Trophoblast cell (in vitro differentiated cells and primary cell): ENCODE results near the gene MFAP2.

ENCODE experiments used
- DNase-seq, 2 donors: peaks; one replicate each; pipeline ENCODE4 v3.0.0-alpha.2; 2016
- H2AFZ ChIP-seq: 2 replicates; pipeline ENCODE4 v1.6.1; 2013; ENCODE audit warnings: low read length, moderate library complexity, mild to moderate bottlenecking; ENCODE audit not compliant: insufficient read depth, poor library complexity
- H2AK5ac ChIP-seq: 2 replicates; pipeline ENCODE4 v1.6.1; 2013; ENCODE audit warnings: mild to moderate bottlenecking, low read length
- H2BK120ac ChIP-seq: 2 replicates; pipeline ENCODE4 v1.6.1; 2013; ENCODE audit warnings: low read length, mild to moderate bottlenecking, moderate library complexity; ENCODE audit not compliant: insufficient read depth, poor library complexity
- H2BK12ac ChIP-seq: 2 replicates; pipeline ENCODE4 v1.6.1; 2013; ENCODE audit warnings: mild to moderate bottlenecking, low read length, moderate library complexity
- H2BK5ac ChIP-seq: 2 replicates; pipeline ENCODE4 v1.6.1; 2013; ENCODE audit warnings: low read length, low read depth, moderate library complexity, mild to moderate bottlenecking; ENCODE audit not compliant: poor library complexity
- H3K14ac ChIP-seq: 2 replicates; pipeline ENCODE4 v1.6.1; 2013; ENCODE audit warnings: mild to moderate bottlenecking, low read length
- H3K18ac ChIP-seq: 2 replicates; pipeline ENCODE4 v1.6.1; 2013; ENCODE audit warnings: mild to moderate bottlenecking, low read length
- H3K23ac ChIP-seq: 2 replicates; pipeline ENCODE4 v1.6.1; 2013; ENCODE audit warnings: low read length
- H3K27ac ChIP-seq: 2 replicates; pipeline ENCODE4 v1.5.1; 2013; ENCODE audit warnings: low read depth, mild to moderate bottlenecking, inconsistent platforms, low read length, moderate library complexity
- H3K27me3 ChIP-seq: 2 replicates; pipeline ENCODE4 v1.6.1; 2013; ENCODE audit warnings: inconsistent platforms, mild to moderate bottlenecking, low read length, moderate library complexity; ENCODE audit not compliant: insufficient read depth
- H3K36me3 ChIP-seq, 2 experiments: 1 replicate in 1 of 2; 2 replicates in 1 of 2; pipeline ENCODE4 v1.6.1; 2013; ENCODE audit warnings: low read length in 2 of 2, mild to moderate bottlenecking in 2 of 2, moderate library complexity in 1 of 2; ENCODE audit not compliant: insufficient read depth in 2 of 2, control insufficient read depth in 1 of 2
- H3K4ac ChIP-seq: 2 replicates; pipeline ENCODE4 v1.6.1; 2013; ENCODE audit warnings: low read depth, mild to moderate bottlenecking, low read length, moderate library complexity
- H3K4me1 ChIP-seq, 2 experiments: 1 replicate in 1 of 2; 2 replicates in 1 of 2; pipeline ENCODE4 v1.6.1; 2013; ENCODE audit warnings: low read length in 2 of 2, mild to moderate bottlenecking in 2 of 2, moderate library complexity in 1 of 2; ENCODE audit not compliant: insufficient read depth in 2 of 2, control insufficient read depth in 1 of 2
- H3K4me2 ChIP-seq: 2 replicates; pipeline ENCODE4 v1.6.1; 2013; ENCODE audit warnings: inconsistent platforms, mild to moderate bottlenecking, low read length, moderate library complexity
- H3K4me3 ChIP-seq: 2 replicates; pipeline ENCODE4 v1.5.1; 2013; ENCODE audit warnings: mild to moderate bottlenecking, low read depth, low read length, inconsistent platforms
- H3K79me1 ChIP-seq: one replicate; pipeline ENCODE4 v1.6.1; 2013; ENCODE audit warnings: low read length
- H3K79me2 ChIP-seq: 2 replicates; pipeline ENCODE4 v1.6.1; 2013; ENCODE audit warnings: low read length, mild to moderate bottlenecking; ENCODE audit not compliant: control insufficient read depth, insufficient read depth, poor library complexity
- H3K9ac ChIP-seq: 2 replicates; pipeline ENCODE4 v1.6.1; 2013; ENCODE audit warnings: mild to moderate bottlenecking, low read length
- H3K9me3 ChIP-seq: 2 replicates; pipeline ENCODE4 v1.6.1; 2013; ENCODE audit warnings: low read depth, mild to moderate bottlenecking, control low read depth, inconsistent platforms, low read length; ENCODE audit not compliant: insufficient read depth
- H4K12ac ChIP-seq: 2 replicates; pipeline ENCODE4 v1.6.1; 2013; ENCODE audit warnings: low read depth, mild to moderate bottlenecking, low read length, moderate library complexity
- H4K8ac ChIP-seq: 2 replicates; pipeline ENCODE4 v1.6.1; 2013; ENCODE audit warnings: low read depth, mild to moderate bottlenecking, low read length, moderate library complexity
- H4K91ac ChIP-seq: one replicate; pipeline ENCODE4 v1.6.1; 2013; ENCODE audit warnings: low read depth, mild to moderate bottlenecking, low read length, moderate library complexity
- WGBS: extraction: QIAGEN DNeasy Blood & Tissue Kit; methylation state at CpG from one replicate; pipeline ENCODE4 v1.1.7; 2013; ENCODE audit warnings: missing lambda C conversion rate; ENCODE audit not compliant: insufficient read length, insufficient coverage; ENCODE audit errors: extremely low coverage; 5-methylcytosine and 5-hydroxymethylcytosine counted together

Gene MFAP2

GRCh38 chr1:16977377-16977776 is 3.0 kb downstream of the MFAP2 start:
- no peak overlapping the region for H2AFZ ChIP-seq
- no peaks in the 10 kb centered on the region for H3K27me3 ChIP-seq
- H3K79me2 ChIP-seq, result peaks cover 6% of the 10 kb centered on the region
- no peak overlapping the region for H4K91ac ChIP-seq
- H3K4me1 ChIP-seq, result peaks cover 13 to 23% of the 10 kb centered on the region in 2 experiments
- no peak overlapping the region for H4K8ac ChIP-seq
- no peak overlapping the region for H2BK12ac ChIP-seq
- no peak overlapping the region for H3K4me3 ChIP-seq
- no peak for DNase-seq
- H3K27ac ChIP-seq, result no peak overlapping the region
- H3K36me3 ChIP-seq, result peaks cover 36 to 37% of the 10 kb centered on the region in 2 experiments
- H2AK5ac ChIP-seq, result no peak overlapping the region
- H3K79me1 ChIP-seq, result peaks cover 19% of the 10 kb centered on the region
- H3K4ac ChIP-seq, result no peak overlapping the region
- H3K18ac ChIP-seq, result no peak overlapping the region
- no peak overlapping the region for H3K14ac ChIP-seq
- no CpG with 5 or more reads among the region's 5 CpGs for WGBS
- no peak overlapping the region for H3K9ac ChIP-seq
- no peak overlapping the region for H3K23ac ChIP-seq
- H2BK120ac ChIP-seq, result no peak overlapping the region
- no peaks in the 10 kb centered on the region for H3K9me3 ChIP-seq
- no peak overlapping the region for H4K12ac ChIP-seq
- H3K4me2 ChIP-seq, result no peak overlapping the region
- no peak overlapping the region for H2BK5ac ChIP-seq

GRCh38 chr1:16976966-16977365 is 3.5 kb downstream of the MFAP2 start:
- H2AK5ac ChIP-seq, result no peak overlapping the region
- H3K9me3 ChIP-seq, result no peaks in the 10 kb centered on the region
- no peak overlapping the region for H2BK12ac ChIP-seq
- H3K4ac ChIP-seq, result no peak overlapping the region
- no peak overlapping the region for H2BK120ac ChIP-seq
- no peak overlapping the region for H3K14ac ChIP-seq
- no peak overlapping the region for H4K8ac ChIP-seq
- H2BK5ac ChIP-seq, result no peak overlapping the region
- H4K12ac ChIP-seq, result no peak overlapping the region
- no CpG with 5 or more reads among the region's 16 CpGs for WGBS
- no peak overlapping the region for H3K4me3 ChIP-seq
- no peak for DNase-seq
- peaks cover 6% of the 10 kb centered on the region for H3K79me2 ChIP-seq
- no peaks in the 10 kb centered on the region for H3K27me3 ChIP-seq
- H3K4me1 ChIP-seq, result peaks cover 13 to 23% of the 10 kb centered on the region in 2 experiments
- H3K36me3 ChIP-seq, result peaks cover 36 to 37% of the 10 kb centered on the region in 2 experiments
- no peak overlapping the region for H3K4me2 ChIP-seq
- H3K18ac ChIP-seq, result no peak overlapping the region
- H3K79me1 ChIP-seq, result peaks cover 19% of the 10 kb centered on the region
- H3K23ac ChIP-seq, result no peak overlapping the region
- H3K9ac ChIP-seq, result no peak overlapping the region
- H2AFZ ChIP-seq, result no peak overlapping the region
- H3K27ac ChIP-seq, result no peak overlapping the region
- H4K91ac ChIP-seq, result no peak overlapping the region

GRCh38 chr1:16975838-16976237 is 4.6 kb downstream of the MFAP2 start:
- H3K4ac ChIP-seq, result no peak overlapping the region
- H2AK5ac ChIP-seq, result no peak overlapping the region
- no peak overlapping the region for H3K23ac ChIP-seq
- H4K8ac ChIP-seq, result no peak overlapping the region
- H2BK120ac ChIP-seq, result no peak overlapping the region
- H3K27me3 ChIP-seq, result no peaks in the 10 kb centered on the region
- peaks cover 15% of the 10 kb centered on the region for H3K79me1 ChIP-seq
- no peak for DNase-seq
- no peaks in the 10 kb centered on the region for H3K9me3 ChIP-seq
- no CpG with 5 or more reads among the region's 14 CpGs for WGBS
- no peak overlapping the region for H3K14ac ChIP-seq
- no peak overlapping the region for H2BK5ac ChIP-seq
- peaks cover 38 to 43% of the 10 kb centered on the region in 2 experiments for H3K36me3 ChIP-seq
- H4K12ac ChIP-seq, result no peak overlapping the region
- no peak overlapping the region for H3K27ac ChIP-seq
- no peak overlapping the region for H2AFZ ChIP-seq
- H3K4me2 ChIP-seq, result no peak overlapping the region
- H2BK12ac ChIP-seq, result no peak overlapping the region
- peaks cover 11 to 16% of the 10 kb centered on the region in 2 experiments for H3K4me1 ChIP-seq
- H3K9ac ChIP-seq, result no peak overlapping the region
- H3K79me2 ChIP-seq, result peaks cover 6% of the 10 kb centered on the region
- no peak overlapping the region for H3K18ac ChIP-seq
- H3K4me3 ChIP-seq, result no peak overlapping the region
- no peak overlapping the region for H4K91ac ChIP-seq

- Histone ChIP-seq H3K23ac (no peak overlapping the region), H3K18ac (no peak overlapping the region), H3K4me1 (peaks cover 8 to 14% of the 10 kb centered on the region in 2 experiments), H3K27me3 (no peaks in the 10 kb centered on the region), H3K79me1 (peaks cover 10% of the 10 kb centered on the region), H3K27ac (no peak overlapping the region), H3K36me3 (peaks cover 38 to 49% of the 10 kb centered on the region in 2 experiments), H3K4me2 (no peak overlapping the region), H2AK5ac (no peak overlapping the region), H3K4ac (no peak overlapping the region), H2BK120ac (no peak overlapping the region), H4K8ac (no peak overlapping the region), H2BK5ac (no peak overlapping the region), H3K9me3 (no peaks in the 10 kb centered on the region), H2AFZ (no peak overlapping the region), H3K9ac (no peak overlapping the region), H4K12ac (no peak overlapping the region), H3K14ac (no peak overlapping the region), H3K79me2 (peaks cover 4% of the 10 kb centered on the region), H4K91ac (no peak overlapping the region), H2BK12ac (no peak overlapping the region), H3K4me3 (no peak overlapping the region)
- WGBS, result no CpG with 5 or more reads among the region's 14 CpGs
- DNase-seq, result no peak
Measured at GRCh38 chr1:16975211-16975610, 5.2 kb downstream of the MFAP2 start.
